Coronary artery (tissue), 2 donors: ENCODE results near the gene RALGAPB.

Experiments used
- DNase-seq: peaks from one replicate; pipeline ENCODE4 v3.0.0-alpha.2; 2017; ENCODE audit warnings: low spot score
- H3K27ac ChIP-seq, 2 donors: fragments of 200-600 bp; sonication (generic); one replicate each; pipeline ENCODE4 v1.5.1; 2016 to 2019
- H3K4me3 ChIP-seq: fragments of 200-600 bp; sonication (generic); 2 replicates; pipeline ENCODE4 v1.5.1; 2016; ENCODE audit warnings: mild to moderate bottlenecking, moderate library complexity
- TF ChIP-seq, protein P1 (sequence below): fragments of 200-600 bp; sonication (generic); IDR thresholded peaks from one replicate; pipeline ENCODE4 v1.5.1; 2019; ENCODE audit warnings: antibody characterized with exemption

The RALGAPB gene

DNA sequence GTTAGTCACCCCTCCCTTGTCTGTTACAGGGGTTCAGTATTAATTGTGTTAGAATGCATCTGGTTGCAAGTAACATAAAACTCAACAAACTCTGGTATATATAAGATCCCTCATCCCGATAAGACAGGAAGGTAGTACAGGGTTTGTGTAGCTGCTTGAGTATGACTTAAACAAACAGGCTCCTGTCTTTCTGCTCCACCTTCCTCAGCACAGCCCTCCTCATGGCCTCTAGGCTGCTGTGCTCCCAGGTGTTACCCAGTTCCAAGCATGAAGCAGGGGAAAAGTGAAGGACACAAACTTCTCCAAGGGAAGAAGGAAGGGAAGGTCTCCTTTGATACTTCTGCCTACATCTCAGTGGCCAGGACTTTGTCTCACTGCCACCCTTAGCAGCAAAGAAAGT, 1.4 kb upstream of the RALGAPB start:
- DNase-seq = no peak
- Histone ChIP-seq H3K4me3 (no peak overlapping the region), H3K27ac (peak overlapping the region; percentile 84 to 98)
- TF ChIP-seq, protein P1, sequence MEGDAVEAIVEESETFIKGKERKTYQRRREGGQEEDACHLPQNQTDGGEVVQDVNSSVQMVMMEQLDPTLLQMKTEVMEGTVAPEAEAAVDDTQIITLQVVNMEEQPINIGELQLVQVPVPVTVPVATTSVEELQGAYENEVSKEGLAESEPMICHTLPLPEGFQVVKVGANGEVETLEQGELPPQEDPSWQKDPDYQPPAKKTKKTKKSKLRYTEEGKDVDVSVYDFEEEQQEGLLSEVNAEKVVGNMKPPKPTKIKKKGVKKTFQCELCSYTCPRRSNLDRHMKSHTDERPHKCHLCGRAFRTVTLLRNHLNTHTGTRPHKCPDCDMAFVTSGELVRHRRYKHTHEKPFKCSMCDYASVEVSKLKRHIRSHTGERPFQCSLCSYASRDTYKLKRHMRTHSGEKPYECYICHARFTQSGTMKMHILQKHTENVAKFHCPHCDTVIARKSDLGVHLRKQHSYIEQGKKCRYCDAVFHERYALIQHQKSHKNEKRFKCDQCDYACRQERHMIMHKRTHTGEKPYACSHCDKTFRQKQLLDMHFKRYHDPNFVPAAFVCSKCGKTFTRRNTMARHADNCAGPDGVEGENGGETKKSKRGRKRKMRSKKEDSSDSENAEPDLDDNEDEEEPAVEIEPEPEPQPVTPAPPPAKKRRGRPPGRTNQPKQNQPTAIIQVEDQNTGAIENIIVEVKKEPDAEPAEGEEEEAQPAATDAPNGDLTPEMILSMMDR = no peak

DNA sequence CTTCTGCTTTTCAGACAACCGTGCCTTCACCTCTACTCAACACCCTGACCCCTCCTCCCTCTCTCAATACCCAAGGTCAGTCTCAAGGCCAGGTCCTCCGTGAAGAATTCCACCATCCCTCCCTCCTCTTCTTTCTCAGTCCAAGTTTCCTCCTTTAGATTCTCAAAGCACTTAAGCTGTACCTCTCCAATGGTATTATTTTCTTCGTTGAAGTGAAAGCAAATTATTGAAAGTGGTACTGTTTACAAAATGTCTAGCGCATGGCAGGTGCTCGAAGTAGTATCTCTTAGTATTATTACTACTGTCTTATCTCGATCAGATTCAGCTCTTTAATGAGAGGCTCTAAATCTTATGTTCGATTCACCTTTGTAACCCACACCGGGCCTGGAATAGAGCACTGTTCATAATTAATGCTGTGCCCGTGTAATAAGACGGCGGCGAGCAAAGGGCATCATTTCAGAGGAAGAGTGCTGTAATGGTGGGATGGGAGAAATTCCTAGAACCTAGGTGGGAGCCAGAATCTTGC, 593 bp upstream of the RALGAPB start:
- TF ChIP-seq, protein P1 = no peak
- DNase-seq = no peak
- Histone ChIP-seq H3K4me3 (peak overlapping the region; percentile 99), H3K27ac (peak overlapping the region; percentile 84 to 98)

GRCh38 chr20:38473367-38473795, 738 bp downstream of the RALGAPB start:
- no peak for DNase-seq
- peak overlapping the region; percentile 84 to 98 for H3K27ac ChIP-seq
- TF ChIP-seq, protein P1 = no peak
- H3K4me3 ChIP-seq = peak overlapping the region; percentile 99

DNA sequence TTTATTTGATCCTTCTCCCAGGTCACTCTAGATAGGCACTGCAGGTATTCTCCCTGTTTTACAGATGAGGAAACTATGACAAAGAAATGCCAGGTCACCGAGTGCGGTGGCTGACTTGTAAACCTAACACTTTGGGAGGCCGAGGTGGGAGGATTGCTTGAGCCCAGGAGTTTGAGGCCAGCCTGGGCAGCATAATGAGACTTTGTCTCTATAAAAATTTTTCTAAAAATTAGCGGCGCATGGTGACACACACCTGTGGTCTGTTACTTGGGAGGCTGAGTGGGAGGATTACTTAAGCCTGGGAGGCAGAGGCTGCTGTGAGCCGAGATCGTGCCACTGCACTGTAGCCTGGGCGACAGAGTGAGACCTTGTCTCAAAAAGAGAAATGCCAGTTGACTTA, 5.1 kb downstream of the RALGAPB start:
- no peak overlapping the region for H3K27ac ChIP-seq
- no peak overlapping the region for H3K4me3 ChIP-seq
- DNase-seq = no peak
- TF ChIP-seq, protein P1 = no peak

GRCh38 chr20:38479596-38479995, 7.0 kb downstream of the RALGAPB start:
- DNase-seq = no peak

GRCh38 chr20:38485041-38485440, 12.4 kb downstream of the RALGAPB start:
- no peak overlapping the region for H3K27ac ChIP-seq
- H3K4me3 ChIP-seq = no peak overlapping the region
- TF ChIP-seq, protein P1 = no peak
- no peak for DNase-seq

More at GRCh38 chr20:38479596-38479995, 7.0 kb downstream of the RALGAPB start:
- H3K27ac ChIP-seq = no peak overlapping the region
- H3K4me3 ChIP-seq = no peak overlapping the region
- TF ChIP-seq, protein P1 = no peak

DNA sequence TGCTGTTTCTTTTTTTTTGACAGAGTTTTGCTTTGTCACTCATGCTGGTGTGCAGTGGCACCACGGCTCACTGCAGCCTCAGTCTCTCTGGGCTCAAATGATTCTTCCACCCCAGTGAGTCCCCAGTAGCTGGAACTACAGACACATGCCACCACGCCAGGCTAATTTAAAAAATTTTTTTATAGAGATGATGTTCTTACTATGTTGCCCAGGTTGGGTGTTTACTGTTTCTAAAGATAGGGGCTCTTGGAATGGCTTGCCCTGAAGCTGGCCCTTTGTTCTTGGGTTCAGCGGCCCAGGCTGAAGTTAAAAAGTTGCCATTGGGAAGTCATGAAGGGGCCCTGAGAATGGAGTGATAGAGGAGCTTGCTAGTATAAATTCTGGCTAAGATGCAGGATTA, 16.5 kb downstream of the RALGAPB start:
- TF ChIP-seq, protein P1 = no peak
- no peak overlapping the region for H3K4me3 ChIP-seq
- no peak for DNase-seq
- no peak overlapping the region for H3K27ac ChIP-seq
